Bronchial epithelial cell (primary cell): ENCODE measurements around the gene ADCY9. TPM values are rescaled to one million over a fixed set of nuclear protein-coding genes. Genes with fewer than 3 reads are reported as not detected.
"Not testable (repeated sequence)": the region's sequence is repeated elsewhere in the genome, so short reads cannot be mapped to it uniquely, and the experiment has no call there.

ENCODE experiments used
- DNase-seq: peaks from one replicate; pipeline ENCODE4 v3.0.0-alpha.2; 2010; ENCODE audit warnings: low read depth
- FAIRE-seq: peaks from 2 replicates; lab custom pipeline; 2011; peaks lifted over from hg19 to GRCh38; lab: Jason Lieb, UNC
- H3K27me3 ChIP-seq: 2 replicates; pipeline ENCODE4 v1.5.1; 2011; ENCODE audit warnings: low read length; ENCODE audit not compliant: control insufficient read depth, insufficient read depth
- H3K36me3 ChIP-seq: 2 replicates; pipeline ENCODE4 v1.5.1; 2011; ENCODE audit warnings: low read length; ENCODE audit not compliant: control insufficient read depth, insufficient read depth
- H3K4me3 ChIP-seq: 2 replicates; pipeline ENCODE4 v1.5.1; 2011; ENCODE audit warnings: mild to moderate bottlenecking, low read depth, low read length, control low read depth
- CTCF ChIP-seq: IDR thresholded peaks from 2 replicates; pipeline ENCODE4 v1.5.1; 2011; ENCODE audit warnings: mild to moderate bottlenecking, moderate library complexity, low read length, control low read depth, inconsistent platforms; ENCODE audit not compliant: insufficient read depth, severe bottlenecking
- total RNA-seq: library from RNA; depleted of rRNA; stranded (reverse); fragments of >200 nt; gene quantifications from 2 replicates; pipeline ENCODE4 v1.2.1, GENCODE V29; 2014

ADCY9 gene
- total RNA-seq, 1 donor from 2014 or later: 11.3 TPM

- FAIRE-seq (peak; percentile 43), DNase-seq (no peak)
- Histone ChIP-seq H3K4me3 (no peak overlapping the region), H3K36me3 (no peaks in the 10 kb centered on the region), H3K27me3 (peaks cover 3% of the 10 kb centered on the region)
- no peak for TF ChIP-seq CTCF
Measured at GRCh38 chr16:3953728-3954410, 162.4 kb downstream of the ADCY9 start.

- no peak overlapping the region for H3K4me3 ChIP-seq
- no peak for FAIRE-seq
- peaks cover 3% of the 10 kb centered on the region for H3K27me3 ChIP-seq
- no peaks in the 10 kb centered on the region for H3K36me3 ChIP-seq
- DNase-seq: no peak
- no peak for TF ChIP-seq CTCF
Measured at GRCh38 chr16:3952737-3953131, 163.5 kb downstream of the ADCY9 start.

- peak; percentile 73 for FAIRE-seq
- peaks cover 2% of the 10 kb centered on the region for H3K27me3 ChIP-seq
- H3K36me3 ChIP-seq: no peaks in the 10 kb centered on the region
- no peak for TF ChIP-seq CTCF
- H3K4me3 ChIP-seq: no peak overlapping the region
- DNase-seq: peak; percentile 35
Measured at GRCh38 chr16:3951861-3952736, 164.1 kb downstream of the ADCY9 start.

GRCh38 chr16:3951380-3951779 lies 164.9 kb downstream of the ADCY9 start:
- not testable (repeated sequence) for DNase-seq, H3K4me3 ChIP-seq, FAIRE-seq, H3K36me3 ChIP-seq, H3K27me3 ChIP-seq

GRCh38 chr16:3950343-3951193 lies 165.7 kb downstream of the ADCY9 start:
- H3K36me3 ChIP-seq: no peaks in the 10 kb centered on the region
- TF ChIP-seq CTCF: no peak
- no peak overlapping the region for H3K4me3 ChIP-seq
- DNase-seq (peak; percentile 76), FAIRE-seq (no peak)
- H3K27me3 ChIP-seq: peaks cover 2% of the 10 kb centered on the region
